AG09319 (cell line): ENCODE results near the gene ZNF879.

Experiments used
- DNase-seq: peaks from one replicate; pipeline ENCODE4 v3.0.0-alpha.2; 2010; ENCODE audit warnings: low read depth; ENCODE audit errors: extremely low read depth
- CTCF ChIP-seq: IDR thresholded peaks from 2 replicates; pipeline ENCODE4 v1.5.1; 2011; ENCODE audit warnings: low read depth, mild to moderate bottlenecking, inconsistent platforms, low read length, moderate library complexity

Gene ZNF879

GRCh38 chr5:178988436-178989220 is 35.0 kb upstream of the ZNF879 start:
- no peak for DNase-seq
- TF ChIP-seq CTCF = no peak

- no peak for DNase-seq
- no peak for TF ChIP-seq CTCF
These were observed 34.3 kb upstream of the ZNF879 start for GRCh38 chr5:178989311-178989710.

- DNase-seq = no peak
These were observed 33.1 kb upstream of the ZNF879 start for GRCh38 chr5:178990491-178990890.

GRCh38 chr5:178991190-178992145 is 32.1 kb upstream of the ZNF879 start:
- no peak for TF ChIP-seq CTCF
- no peak for DNase-seq

More at GRCh38 chr5:178990491-178990890, 33.1 kb upstream of the ZNF879 start:
- no peak for TF ChIP-seq CTCF

- no peak for TF ChIP-seq CTCF
- DNase-seq = no peak
These were observed 31.2 kb upstream of the ZNF879 start for GRCh38 chr5:178992291-178992895.

- no peak for DNase-seq
- TF ChIP-seq CTCF = no peak
These were observed 30.3 kb upstream of the ZNF879 start for GRCh38 chr5:178993236-178993765.
